ENCODE measurements around the gene C5orf24.

Gene C5orf24

GRCh38 chr5:134819407-134819963, 26.3 kb upstream of the C5orf24 start:
- no peak for TF ChIP-seq CTCF (IDR thresholded peaks at IDR 0.05; ENCODE audit: low read length, missing control alignments)
- H3K4me3 ChIP-seq (replicated peaks; ENCODE audit: low read depth, low read length), result no peak overlapping the region
- DNase-seq (ENCODE audit: low read depth), result no peak

GRCh38 chr5:134821841-134822240, 23.9 kb upstream of the C5orf24 start:
- TF ChIP-seq CTCF (IDR thresholded peaks at IDR 0.05; ENCODE audit: low read length, missing control alignments), result no peak
- H3K4me3 ChIP-seq (replicated peaks; ENCODE audit: low read depth, low read length), result no peak overlapping the region
- no peak for DNase-seq (ENCODE audit: low read depth)

GRCh38 chr5:134824681-134825080, 21.1 kb upstream of the C5orf24 start:
- TF ChIP-seq CTCF (IDR thresholded peaks at IDR 0.05; ENCODE audit: low read length, missing control alignments), result no peak
- DNase-seq (ENCODE audit: low read depth), result no peak
- H3K4me3 ChIP-seq (replicated peaks; ENCODE audit: low read depth, low read length), result no peak overlapping the region

- H3K4me3 ChIP-seq (replicated peaks; ENCODE audit: low read depth, low read length), result no peak overlapping the region
- DNase-seq (ENCODE audit: low read depth), result peak; percentile 29
- no peak for TF ChIP-seq CTCF (IDR thresholded peaks at IDR 0.05; ENCODE audit: low read length, missing control alignments)
Observed at GRCh38 chr5:134825212-134825611, 20.6 kb upstream of the C5orf24 start.

- no peak for TF ChIP-seq CTCF (IDR thresholded peaks at IDR 0.05; ENCODE audit: low read length, missing control alignments)
- H3K4me3 ChIP-seq (replicated peaks; ENCODE audit: low read depth, low read length), result no peak overlapping the region
- peak; percentile 40 for DNase-seq (ENCODE audit: low read depth)
Observed at GRCh38 chr5:134833340-134834032, 12.3 kb upstream of the C5orf24 start.

GRCh38 chr5:134835623-134836022, 10.1 kb upstream of the C5orf24 start:
- TF ChIP-seq CTCF (IDR thresholded peaks at IDR 0.05; ENCODE audit: low read length, missing control alignments), result no peak
- no peak for DNase-seq (ENCODE audit: low read depth)

More at GRCh38 chr5:134835623-134836022, 10.1 kb upstream of the C5orf24 start:
- no peak overlapping the region for H3K4me3 ChIP-seq (replicated peaks; ENCODE audit: low read depth, low read length)
